K562 (cell line): ENCODE data around the gene CORIN.

Experiments
- EZH2 ChIP-seq: IDR thresholded peaks from 2 replicates; pipeline ENCODE4 v1.6.1; 2012; ENCODE audit warnings: low read depth, mild to moderate bottlenecking, inconsistent platforms, low read length, borderline replicate concordance
- FOXA3 ChIP-seq, 2 experiments: fragments of 450-650 bp in 1 of 2; sonication (generic) in 1 of 2; formaldehyde crosslinking; IDR thresholded peaks in 1 of 2; conservative IDR thresholded peaks in 1 of 2; 2 replicates each; pipeline versions ENCODE4 v1.4.0 to v1.8.0; 2020 to 2022; ENCODE audit warnings: mild to moderate bottlenecking in 2 of 2, missing genetic modification reagents in 1 of 2
- POLR2A ChIP-seq: fragments of 450-650 bp; conservative IDR thresholded peaks from 2 replicates; pipeline ENCODE4 v1.6.1; 2016
- RFX5 ChIP-seq: IDR thresholded peaks from 2 replicates; pipeline ENCODE4 v1.6.1; 2011; ENCODE audit warnings: low read depth, mild to moderate bottlenecking, improper control_type of control experiment, low read length
- TEAD4 ChIP-seq, 2 experiments: sonication (generic) in 1 of 2; formaldehyde crosslinking in 1 of 2; IDR thresholded peaks; 2 replicates each; pipeline versions ENCODE4 v1.6.1 to v1.8.0; 2012 to 2022; ENCODE audit warnings: borderline replicate concordance in 1 of 2, inconsistent platforms in 1 of 2, low read length in 1 of 2, mild to moderate bottlenecking in 1 of 2, missing genetic modification reagents in 1 of 2
- ZNF274 ChIP-seq: IDR thresholded peaks from 2 replicates; pipeline ENCODE4 v1.6.1; 2011; ENCODE audit warnings: low read depth, mild to moderate bottlenecking, low read length, moderate library complexity, borderline replicate concordance
- TF ChIP-seq, protein P1 (sequence below), 3 experiments: IDR thresholded peaks in 2 of 3; conservative IDR thresholded peaks in 1 of 3; 2 replicates each; pipeline ENCODE4 v1.5.1; 2011 to 2012; ENCODE audit warnings: low read length in 3 of 3, mild to moderate bottlenecking in 3 of 3, control low read depth in 2 of 3, improper control_type of control experiment in 1 of 3, inconsistent platforms in 1 of 3, low read depth in 1 of 3, mixed read lengths in 1 of 3, moderate library complexity in 1 of 3; ENCODE audit not compliant: insufficient read depth in 2 of 3
- TF ChIP-seq, protein P2 (sequence below): fragments of 150-350 bp; conservative IDR thresholded peaks from 2 replicates; pipeline ENCODE4 v1.6.1; 2014; ENCODE audit warnings: low read length
- TF ChIP-seq, protein P3 (sequence below), 2 experiments: fragments of 150-350 bp in 1 of 2; IDR thresholded peaks; 2 replicates each; pipeline ENCODE4 v1.6.1; 2012 to 2016; ENCODE audit warnings: low read depth in 2 of 2, low read length in 2 of 2, mild to moderate bottlenecking in 1 of 2, moderate library complexity in 1 of 2

DNA sequence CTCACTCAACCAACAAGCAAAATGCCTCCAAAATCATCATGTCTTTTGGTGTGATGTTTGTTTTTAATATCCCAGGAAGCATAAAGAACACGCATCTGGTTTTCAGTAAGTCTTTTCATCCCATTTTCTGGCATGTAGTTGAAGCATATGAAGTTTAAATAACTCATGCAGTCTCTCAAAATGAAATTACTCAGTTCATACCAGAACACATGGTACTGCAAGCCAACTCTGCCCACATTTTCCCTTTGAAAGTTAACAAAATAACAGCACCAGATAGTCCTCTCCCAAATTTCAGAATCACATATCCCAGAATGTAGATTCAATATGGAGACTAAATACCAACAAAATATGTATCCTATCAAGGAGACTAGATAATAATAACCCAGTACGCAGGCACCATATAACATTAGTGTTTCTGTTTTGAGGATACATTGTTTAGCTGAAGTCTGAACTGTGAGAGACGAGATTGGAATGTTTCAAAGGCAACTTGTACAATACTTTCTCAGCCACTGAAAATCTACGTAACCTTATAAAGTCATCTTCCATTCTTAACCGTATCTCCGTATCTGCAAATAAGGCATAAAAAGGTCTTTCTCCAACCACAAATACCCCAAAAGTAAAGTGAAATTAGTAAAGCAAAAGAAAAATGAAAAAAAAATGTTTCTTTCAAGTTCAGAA is 23.1 kb downstream of the CORIN start:
- TF ChIP-seq POLR2A (no peak), EZH2 (no peak), ZNF274 (no peak), RFX5 (no peak), FOXA3 (CRISPR knock-in tag; conservative IDR thresholded peaks at IDR 0.05 in 1 of 2, IDR thresholded peaks at IDR 0.05 in 1 of 2) (no peak), TEAD4 (IDR thresholded peaks at IDR 0.05; ENCODE audit: low read length) (no peak), TEAD4 (CRISPR knock-in tag; IDR thresholded peaks at IDR 0.05; ENCODE audit: borderline replicate concordance) (no peak)
- TF ChIP-seq, protein P1, sequence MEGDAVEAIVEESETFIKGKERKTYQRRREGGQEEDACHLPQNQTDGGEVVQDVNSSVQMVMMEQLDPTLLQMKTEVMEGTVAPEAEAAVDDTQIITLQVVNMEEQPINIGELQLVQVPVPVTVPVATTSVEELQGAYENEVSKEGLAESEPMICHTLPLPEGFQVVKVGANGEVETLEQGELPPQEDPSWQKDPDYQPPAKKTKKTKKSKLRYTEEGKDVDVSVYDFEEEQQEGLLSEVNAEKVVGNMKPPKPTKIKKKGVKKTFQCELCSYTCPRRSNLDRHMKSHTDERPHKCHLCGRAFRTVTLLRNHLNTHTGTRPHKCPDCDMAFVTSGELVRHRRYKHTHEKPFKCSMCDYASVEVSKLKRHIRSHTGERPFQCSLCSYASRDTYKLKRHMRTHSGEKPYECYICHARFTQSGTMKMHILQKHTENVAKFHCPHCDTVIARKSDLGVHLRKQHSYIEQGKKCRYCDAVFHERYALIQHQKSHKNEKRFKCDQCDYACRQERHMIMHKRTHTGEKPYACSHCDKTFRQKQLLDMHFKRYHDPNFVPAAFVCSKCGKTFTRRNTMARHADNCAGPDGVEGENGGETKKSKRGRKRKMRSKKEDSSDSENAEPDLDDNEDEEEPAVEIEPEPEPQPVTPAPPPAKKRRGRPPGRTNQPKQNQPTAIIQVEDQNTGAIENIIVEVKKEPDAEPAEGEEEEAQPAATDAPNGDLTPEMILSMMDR (IDR thresholded peaks at IDR 0.05 in 2 of 3, conservative IDR thresholded peaks at IDR 0.05 in 1 of 3; ENCODE audit: insufficient read depth in 2 of 3, low read depth in 1 of 3, low read length in 3 of 3), result no peak
- TF ChIP-seq, protein P2, sequence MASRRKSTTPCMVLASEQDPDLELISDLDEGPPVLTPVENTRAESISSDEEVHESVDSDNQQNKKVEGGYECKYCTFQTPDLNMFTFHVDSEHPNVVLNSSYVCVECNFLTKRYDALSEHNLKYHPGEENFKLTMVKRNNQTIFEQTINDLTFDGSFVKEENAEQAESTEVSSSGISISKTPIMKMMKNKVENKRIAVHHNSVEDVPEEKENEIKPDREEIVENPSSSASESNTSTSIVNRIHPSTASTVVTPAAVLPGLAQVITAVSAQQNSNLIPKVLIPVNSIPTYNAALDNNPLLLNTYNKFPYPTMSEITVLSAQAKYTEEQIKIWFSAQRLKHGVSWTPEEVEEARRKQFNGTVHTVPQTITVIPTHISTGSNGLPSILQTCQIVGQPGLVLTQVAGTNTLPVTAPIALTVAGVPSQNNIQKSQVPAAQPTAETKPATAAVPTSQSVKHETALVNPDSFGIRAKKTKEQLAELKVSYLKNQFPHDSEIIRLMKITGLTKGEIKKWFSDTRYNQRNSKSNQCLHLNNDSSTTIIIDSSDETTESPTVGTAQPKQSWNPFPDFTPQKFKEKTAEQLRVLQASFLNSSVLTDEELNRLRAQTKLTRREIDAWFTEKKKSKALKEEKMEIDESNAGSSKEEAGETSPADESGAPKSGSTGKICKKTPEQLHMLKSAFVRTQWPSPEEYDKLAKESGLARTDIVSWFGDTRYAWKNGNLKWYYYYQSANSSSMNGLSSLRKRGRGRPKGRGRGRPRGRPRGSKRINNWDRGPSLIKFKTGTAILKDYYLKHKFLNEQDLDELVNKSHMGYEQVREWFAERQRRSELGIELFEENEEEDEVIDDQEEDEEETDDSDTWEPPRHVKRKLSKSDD, result no peak
- TF ChIP-seq, protein P3, sequence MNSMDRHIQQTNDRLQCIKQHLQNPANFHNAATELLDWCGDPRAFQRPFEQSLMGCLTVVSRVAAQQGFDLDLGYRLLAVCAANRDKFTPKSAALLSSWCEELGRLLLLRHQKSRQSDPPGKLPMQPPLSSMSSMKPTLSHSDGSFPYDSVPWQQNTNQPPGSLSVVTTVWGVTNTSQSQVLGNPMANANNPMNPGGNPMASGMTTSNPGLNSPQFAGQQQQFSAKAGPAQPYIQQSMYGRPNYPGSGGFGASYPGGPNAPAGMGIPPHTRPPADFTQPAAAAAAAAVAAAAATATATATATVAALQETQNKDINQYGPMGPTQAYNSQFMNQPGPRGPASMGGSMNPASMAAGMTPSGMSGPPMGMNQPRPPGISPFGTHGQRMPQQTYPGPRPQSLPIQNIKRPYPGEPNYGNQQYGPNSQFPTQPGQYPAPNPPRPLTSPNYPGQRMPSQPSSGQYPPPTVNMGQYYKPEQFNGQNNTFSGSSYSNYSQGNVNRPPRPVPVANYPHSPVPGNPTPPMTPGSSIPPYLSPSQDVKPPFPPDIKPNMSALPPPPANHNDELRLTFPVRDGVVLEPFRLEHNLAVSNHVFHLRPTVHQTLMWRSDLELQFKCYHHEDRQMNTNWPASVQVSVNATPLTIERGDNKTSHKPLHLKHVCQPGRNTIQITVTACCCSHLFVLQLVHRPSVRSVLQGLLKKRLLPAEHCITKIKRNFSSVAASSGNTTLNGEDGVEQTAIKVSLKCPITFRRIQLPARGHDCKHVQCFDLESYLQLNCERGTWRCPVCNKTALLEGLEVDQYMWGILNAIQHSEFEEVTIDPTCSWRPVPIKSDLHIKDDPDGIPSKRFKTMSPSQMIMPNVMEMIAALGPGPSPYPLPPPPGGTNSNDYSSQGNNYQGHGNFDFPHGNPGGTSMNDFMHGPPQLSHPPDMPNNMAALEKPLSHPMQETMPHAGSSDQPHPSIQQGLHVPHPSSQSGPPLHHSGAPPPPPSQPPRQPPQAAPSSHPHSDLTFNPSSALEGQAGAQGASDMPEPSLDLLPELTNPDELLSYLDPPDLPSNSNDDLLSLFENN (IDR thresholded peaks at IDR 0.05; ENCODE audit: low read depth in 2 of 2, low read length in 2 of 2), result no peak
